ENCODE results near the gene GZMM. TPM values are rescaled to one million over a fixed set of nuclear protein-coding genes. Genes with fewer than 3 reads are reported as not detected.

Gene GZMM
- total RNA-seq (under 1 TPM in 1 of 4 donors, not detected in 3; 0.49 TPM), polyA plus RNA-seq (10 to 100 TPM in 1 of 3 donors, not detected in 2; 11.2 TPM)

DNA sequence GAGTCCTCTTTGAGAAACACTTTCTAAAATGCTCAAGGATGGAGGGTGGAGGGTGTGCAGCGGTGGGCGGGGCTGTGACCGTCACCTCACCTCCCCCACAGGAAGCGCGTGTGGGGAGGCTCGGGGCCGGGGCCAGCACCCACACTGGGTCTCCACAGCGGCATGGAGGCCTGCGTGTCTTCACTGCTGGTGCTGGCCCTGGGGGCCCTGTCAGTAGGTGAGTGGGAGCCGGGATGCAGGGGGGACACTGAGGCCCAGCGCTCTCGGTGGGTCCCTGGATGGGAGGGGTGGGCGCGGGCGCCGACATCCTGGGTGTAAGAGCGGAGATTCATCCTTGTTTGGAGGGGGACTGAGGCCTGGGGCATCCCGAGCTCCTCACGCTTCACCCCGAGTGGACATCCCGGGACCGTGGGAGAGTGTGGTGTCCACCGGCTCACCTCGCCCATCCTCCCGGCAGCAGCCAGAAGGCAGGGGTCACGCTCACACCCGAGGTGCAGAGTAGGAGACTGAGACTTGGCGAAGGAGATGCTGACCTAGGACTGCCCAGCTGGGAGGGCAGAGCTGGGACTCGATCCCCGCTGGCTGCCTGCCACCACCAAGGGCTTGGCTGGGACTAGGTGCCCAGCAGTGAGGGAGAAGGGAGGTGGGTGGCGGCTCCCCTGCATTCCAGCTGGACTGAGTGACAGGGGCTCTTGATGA lies at the start of gene GZMM:
Gene GZMM, plus strand, starts transcription at position 144 of the 699 bp plus-strand sequence. Its CDS starts 19 bp downstream, at position 163.
- Histone ChIP-seq H3K4me1 (peaks cover 0 to 11% (median 9%) of the 10 kb centered on the region in 4 donors), H3K9me3 (no peaks in the 10 kb centered on the region), H3K4me3 (no peak within 1 kb of the TSS), H3K27ac (no peak within 1 kb of the TSS), H3K27me3 (peaks cover 0 to 4% (median 0%) of the 10 kb centered on the region in 3 donors), H3K36me3 (peaks cover 20 to 30% (median 25%) of the 10 kb centered on the region in 4 donors)
- WGBS, 2 donors: 46 to 58% methylated on average over 31 of the region's 31 CpGs
- intact Hi-C loops (cut with DNase I): no loop called here
- no peak for DNase-seq
- TF ChIP-seq, protein P1, sequence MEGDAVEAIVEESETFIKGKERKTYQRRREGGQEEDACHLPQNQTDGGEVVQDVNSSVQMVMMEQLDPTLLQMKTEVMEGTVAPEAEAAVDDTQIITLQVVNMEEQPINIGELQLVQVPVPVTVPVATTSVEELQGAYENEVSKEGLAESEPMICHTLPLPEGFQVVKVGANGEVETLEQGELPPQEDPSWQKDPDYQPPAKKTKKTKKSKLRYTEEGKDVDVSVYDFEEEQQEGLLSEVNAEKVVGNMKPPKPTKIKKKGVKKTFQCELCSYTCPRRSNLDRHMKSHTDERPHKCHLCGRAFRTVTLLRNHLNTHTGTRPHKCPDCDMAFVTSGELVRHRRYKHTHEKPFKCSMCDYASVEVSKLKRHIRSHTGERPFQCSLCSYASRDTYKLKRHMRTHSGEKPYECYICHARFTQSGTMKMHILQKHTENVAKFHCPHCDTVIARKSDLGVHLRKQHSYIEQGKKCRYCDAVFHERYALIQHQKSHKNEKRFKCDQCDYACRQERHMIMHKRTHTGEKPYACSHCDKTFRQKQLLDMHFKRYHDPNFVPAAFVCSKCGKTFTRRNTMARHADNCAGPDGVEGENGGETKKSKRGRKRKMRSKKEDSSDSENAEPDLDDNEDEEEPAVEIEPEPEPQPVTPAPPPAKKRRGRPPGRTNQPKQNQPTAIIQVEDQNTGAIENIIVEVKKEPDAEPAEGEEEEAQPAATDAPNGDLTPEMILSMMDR (IDR thresholded peaks at IDR 0.05): no peak
- TF ChIP-seq POLR2A (IDR thresholded peaks at IDR 0.05): no peak
- TF ChIP-seq POLR2AphosphoS5 (IDR thresholded peaks at IDR 0.05): peak in 1 of 4 donors; percentile 13

DNA sequence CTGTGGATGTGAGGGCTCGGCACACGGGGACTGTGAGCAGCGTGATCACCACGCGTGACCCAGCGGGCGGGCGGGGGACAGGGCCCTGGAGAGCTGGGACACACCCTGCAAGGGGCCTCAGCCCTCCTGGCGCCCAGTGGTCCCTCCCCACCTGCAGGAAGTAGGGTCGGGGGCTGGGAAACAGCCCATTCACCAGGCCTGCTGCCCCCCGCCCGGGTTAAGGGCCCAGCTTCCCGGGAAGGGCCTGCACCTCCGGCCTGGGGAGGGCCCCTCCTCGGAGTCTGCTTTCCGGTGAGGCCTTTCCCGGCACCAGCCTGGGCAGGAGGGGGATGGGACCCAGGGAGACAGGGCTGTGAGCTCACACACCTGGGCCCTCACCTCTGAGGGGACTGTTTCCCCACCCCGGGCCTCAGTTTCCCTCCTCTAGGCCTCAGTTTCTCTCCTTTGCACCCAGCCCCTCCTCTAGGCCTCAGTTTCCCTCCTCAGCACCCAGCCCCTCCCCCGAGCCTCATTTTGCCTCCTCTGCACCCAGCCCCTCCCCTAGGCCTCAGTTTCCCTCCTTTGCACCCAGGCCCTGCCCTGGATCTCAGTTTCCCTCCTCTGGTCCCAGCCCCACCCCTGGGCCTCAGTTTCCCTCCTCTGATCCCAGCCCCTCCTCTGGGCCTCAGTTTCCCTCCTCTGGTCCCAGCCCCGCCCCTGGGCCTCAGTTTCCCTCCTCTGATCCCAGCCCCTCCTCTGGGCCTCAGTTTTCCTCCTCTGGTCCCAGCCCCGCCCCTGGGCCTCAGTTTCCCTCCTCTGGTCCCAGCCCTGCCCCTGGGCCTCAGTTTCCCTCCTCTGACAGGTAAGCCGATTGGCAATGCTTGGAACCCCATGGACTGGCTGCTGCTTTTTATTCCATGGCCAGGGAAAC lies 49.4 kb upstream of the GZMM start:
- Histone ChIP-seq H3K9me3 (no peaks in the 10 kb centered on the region), H3K36me3 (no peaks in the 10 kb centered on the region), H3K4me3 (no peak overlapping the region), H3K27me3 (peaks cover 29 to 44% (median 41%) of the 10 kb centered on the region in 3 donors), H3K4me1 (peaks cover 0 to 27% (median 19%) of the 10 kb centered on the region in 4 donors), H3K27ac (no peak overlapping the region)
- intact Hi-C loops (cut with DNase I): no loop called here
- whole genome bisulfite sequencing, 2 donors: 25 to 35% methylated on average over 22 of the region's 22 CpGs
- TF ChIP-seq, protein P1 (IDR thresholded peaks at IDR 0.05): no peak
- no peak for TF ChIP-seq POLR2AphosphoS5 (IDR thresholded peaks at IDR 0.05)
- no peak for TF ChIP-seq POLR2A (IDR thresholded peaks at IDR 0.05)
- no peak for TF ChIP-seq EP300 (IDR thresholded peaks at IDR 0.05)
- DNase-seq: no peak

DNA sequence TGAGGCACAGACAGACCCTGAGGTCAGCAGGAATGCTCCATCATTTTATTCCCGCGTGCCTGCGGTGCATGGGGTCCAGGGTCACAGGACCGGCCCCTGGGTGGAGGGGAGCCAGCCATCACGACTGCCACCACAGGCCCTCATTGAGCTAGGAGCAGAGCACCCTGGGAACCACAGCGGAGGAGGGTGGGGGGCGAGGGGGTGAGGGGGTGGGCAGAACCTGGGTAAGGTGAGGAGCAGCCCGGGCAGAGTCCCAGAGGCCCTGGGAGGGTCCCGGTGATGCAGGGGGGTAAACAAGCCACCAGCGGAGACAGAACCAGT lies 48.8 kb upstream of the GZMM start:
- peaks cover 0 to 22% (median 14%) of the 10 kb centered on the region in 4 donors for H3K4me1 ChIP-seq
- TF ChIP-seq POLR2A (IDR thresholded peaks at IDR 0.05): no peak
- TF ChIP-seq, protein P1 (IDR thresholded peaks at IDR 0.05): no peak
- no peak for TF ChIP-seq EP300 (IDR thresholded peaks at IDR 0.05)
- no peak for TF ChIP-seq POLR2AphosphoS5 (IDR thresholded peaks at IDR 0.05)
- no peak overlapping the region for H3K4me3 ChIP-seq
- H3K27ac ChIP-seq: no peak overlapping the region
- H3K27me3 ChIP-seq: peaks cover 35 to 49% (median 47%) of the 10 kb centered on the region in 3 donors
- no peak for DNase-seq
- intact Hi-C loops (cut with DNase I): no loop called here
- H3K9me3 ChIP-seq: no peaks in the 10 kb centered on the region
- WGBS, 2 donors: 32 to 62% methylated on average over 10 of the region's 10 CpGs
- H3K36me3 ChIP-seq: no peaks in the 10 kb centered on the region

DNA sequence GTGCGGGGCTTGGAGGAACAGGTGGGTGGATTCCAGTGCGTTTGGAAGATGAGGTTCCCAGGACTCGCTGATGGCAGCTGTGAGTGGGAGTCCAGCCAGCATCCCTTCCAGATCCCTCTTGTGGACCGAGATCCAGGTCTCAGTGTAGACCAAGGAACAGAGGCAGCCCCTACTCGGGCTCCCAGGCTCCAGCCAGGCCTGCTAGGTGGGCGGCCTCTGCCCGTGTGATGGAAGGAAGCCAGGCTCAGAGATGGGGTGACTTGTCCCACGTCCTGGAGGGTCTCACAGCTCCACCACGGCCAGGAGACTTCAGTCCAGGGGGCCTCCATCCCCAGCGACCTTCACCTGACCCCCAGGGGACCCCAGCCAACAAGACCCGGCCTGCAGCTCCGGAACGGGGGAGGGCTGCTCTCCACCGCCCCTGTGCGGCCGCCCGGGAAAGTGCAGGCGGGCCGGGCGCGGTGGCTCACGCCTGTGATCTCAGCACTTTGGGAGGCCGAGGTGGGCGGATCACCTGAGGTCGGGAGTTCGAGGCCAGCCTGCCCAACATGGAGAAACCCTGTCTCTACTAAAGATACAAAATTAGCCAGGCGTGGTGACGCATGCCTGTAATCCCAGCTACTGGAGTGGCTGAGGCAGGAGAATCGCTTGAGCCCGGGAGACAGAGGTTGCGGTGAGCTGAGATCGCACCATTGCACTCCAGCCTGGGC lies 48.3 kb upstream of the GZMM start:
- TF ChIP-seq EP300 (IDR thresholded peaks at IDR 0.05) (no peak), POLR2A (IDR thresholded peaks at IDR 0.05) (no peak)
- TF ChIP-seq, protein P1 (IDR thresholded peaks at IDR 0.05): peak in 3 of 4 experiments; percentile 43 to 60 (median 59)
- no peaks in the 10 kb centered on the region for H3K9me3 ChIP-seq
- H3K27ac ChIP-seq: no peak overlapping the region
- H3K27me3 ChIP-seq: peaks cover 35 to 49% (median 49%) of the 10 kb centered on the region in 3 donors
- peaks cover 0 to 22% (median 14%) of the 10 kb centered on the region in 4 donors for H3K4me1 ChIP-seq
- WGBS, 2 donors: 14 to 23% methylated on average over 32 of the region's 32 CpGs
- no peaks in the 10 kb centered on the region for H3K36me3 ChIP-seq
- no peak for DNase-seq
- no peak overlapping the region for H3K4me3 ChIP-seq
- intact Hi-C loops (cut with DNase I): no loop called here
